SKM-1 treated with dmso at 0.1 percent for 144 hours (cell line): ENCODE results near the gene SYNE1.
"Not testable (repeated sequence)": the region's sequence is repeated elsewhere in the genome, so short reads cannot be mapped to it uniquely, and the experiment has no call there.

Experiments
- DNase-seq: peaks from one replicate; lab custom pipeline; 2025; ENCODE audit not compliant: unreplicated experiment; lab: John Stamatoyannopoulos, UW

Gene SYNE1

GRCh38 chr6:152625213-152625612 lies 11.9 kb downstream of the SYNE1 start:
- no peak for DNase-seq

- not testable (repeated sequence) for DNase-seq
Measured at GRCh38 chr6:152614776-152615175, 22.4 kb downstream of the SYNE1 start.

- no peak for DNase-seq
Measured at GRCh38 chr6:152609125-152609670, 28.0 kb downstream of the SYNE1 start.

- no peak for DNase-seq
Measured at GRCh38 chr6:152605941-152606340, 31.2 kb downstream of the SYNE1 start.

GRCh38 chr6:152605342-152605741 lies 31.8 kb downstream of the SYNE1 start:
- DNase-seq: no peak

GRCh38 chr6:152603911-152604310 lies 33.3 kb downstream of the SYNE1 start:
- no peak for DNase-seq

- no peak for DNase-seq
Measured at GRCh38 chr6:152600022-152600421, 37.1 kb downstream of the SYNE1 start.

GRCh38 chr6:152598901-152599537 lies 38.1 kb downstream of the SYNE1 start:
- DNase-seq: no peak

GRCh38 chr6:152598421-152598820 lies 38.7 kb downstream of the SYNE1 start:
- no peak for DNase-seq

- DNase-seq: no peak
Measured at GRCh38 chr6:152596726-152597125, 40.4 kb downstream of the SYNE1 start.

- no peak for DNase-seq
Measured at GRCh38 chr6:152595499-152595898, 41.7 kb downstream of the SYNE1 start.

GRCh38 chr6:152594701-152595100 lies 42.5 kb downstream of the SYNE1 start:
- DNase-seq: no peak

- DNase-seq: no peak
Measured at GRCh38 chr6:152588456-152588855, 48.7 kb downstream of the SYNE1 start.

GRCh38 chr6:152587473-152587872 lies 49.7 kb downstream of the SYNE1 start:
- DNase-seq: peak; percentile 98

- no peak for DNase-seq
Measured at GRCh38 chr6:152585236-152585635, 51.9 kb downstream of the SYNE1 start.

GRCh38 chr6:152583888-152584287 lies 53.3 kb downstream of the SYNE1 start:
- DNase-seq: no peak

GRCh38 chr6:152576525-152576924 lies 60.6 kb downstream of the SYNE1 start:
- no peak for DNase-seq

- DNase-seq: peak; percentile 9
Measured at GRCh38 chr6:152575621-152576150, 61.5 kb downstream of the SYNE1 start.

GRCh38 chr6:152575161-152575560 lies 62.0 kb downstream of the SYNE1 start:
- no peak for DNase-seq

GRCh38 chr6:152573762-152574161 lies 63.4 kb downstream of the SYNE1 start:
- DNase-seq: no peak

- DNase-seq: no peak
Measured at GRCh38 chr6:152572338-152573088, 64.6 kb downstream of the SYNE1 start.

- no peak for DNase-seq
Measured at GRCh38 chr6:152571943-152572337, 65.2 kb downstream of the SYNE1 start.
